AG10803 (cell line): ENCODE results near the gene APOL5.

Source experiments
- DNase-seq: peaks from one replicate; pipeline ENCODE4 v3.0.0; 2010; ENCODE audit warnings: low read depth
- H3K4me3 ChIP-seq: 2 replicates; pipeline ENCODE4 v1.5.1; 2011; ENCODE audit warnings: mild to moderate bottlenecking, low read length, control low read depth
- CTCF ChIP-seq: conservative IDR thresholded peaks from 2 replicates; pipeline ENCODE4 v1.5.1; 2011; ENCODE audit warnings: mild to moderate bottlenecking, low read length, control low read depth, inconsistent platforms

APOL5 gene

DNA sequence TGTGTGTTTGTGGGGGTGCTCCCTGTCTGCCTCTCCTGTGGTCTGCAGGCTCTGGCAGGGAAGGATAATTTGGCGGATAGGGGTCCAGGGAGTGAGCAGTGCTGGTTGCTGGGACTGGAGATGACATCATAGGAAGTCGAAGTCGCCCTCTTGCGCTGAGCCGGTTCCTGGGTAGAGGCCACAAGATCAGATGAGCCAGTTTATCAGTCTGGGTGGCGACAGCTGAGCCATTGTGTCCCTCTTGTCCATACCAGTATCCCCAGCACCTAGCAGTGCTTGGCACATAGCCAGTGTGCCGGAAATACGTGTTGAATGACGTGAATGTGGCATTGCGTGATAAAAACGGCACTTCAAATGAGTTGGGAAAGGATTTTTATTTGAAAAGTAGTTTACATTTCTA lies 9.8 kb downstream of the APOL5 start:
- no peak overlapping the region for H3K4me3 ChIP-seq
- TF ChIP-seq CTCF: no peak
- no peak for DNase-seq

DNA sequence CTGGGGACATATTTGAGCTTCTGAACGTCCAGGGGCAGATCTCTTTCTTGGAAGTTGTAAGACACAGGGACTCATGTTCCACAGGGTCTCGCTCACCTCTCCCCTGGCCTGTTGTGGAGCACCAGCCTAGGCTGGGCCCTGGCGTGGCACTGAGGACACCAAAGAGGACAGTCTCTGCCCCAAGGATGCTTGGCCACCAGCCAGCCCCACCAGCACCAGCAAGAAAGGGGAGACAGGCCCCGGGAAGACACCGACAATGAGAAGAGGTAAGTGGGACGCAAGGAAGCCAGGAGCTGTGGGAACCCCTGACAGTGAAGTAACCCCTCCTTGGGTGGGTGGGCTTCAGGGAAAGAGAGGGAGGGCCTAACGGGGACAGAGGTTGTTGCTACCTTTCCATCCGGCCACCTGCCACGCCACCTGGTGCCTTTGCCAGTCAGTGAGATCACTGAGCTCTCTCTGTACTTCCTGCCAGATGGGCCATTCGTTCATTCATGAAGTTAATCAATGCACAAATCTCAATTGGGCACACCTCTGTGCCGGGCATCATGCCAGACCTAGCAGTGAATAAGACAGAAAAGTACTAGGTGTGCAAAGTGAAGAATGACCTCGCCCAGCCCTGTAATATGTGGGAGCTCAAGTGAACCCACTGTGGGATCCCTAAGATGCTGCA lies 11.1 kb downstream of the APOL5 start:
- TF ChIP-seq CTCF: no peak
- DNase-seq: no peak
- no peak overlapping the region for H3K4me3 ChIP-seq

DNA sequence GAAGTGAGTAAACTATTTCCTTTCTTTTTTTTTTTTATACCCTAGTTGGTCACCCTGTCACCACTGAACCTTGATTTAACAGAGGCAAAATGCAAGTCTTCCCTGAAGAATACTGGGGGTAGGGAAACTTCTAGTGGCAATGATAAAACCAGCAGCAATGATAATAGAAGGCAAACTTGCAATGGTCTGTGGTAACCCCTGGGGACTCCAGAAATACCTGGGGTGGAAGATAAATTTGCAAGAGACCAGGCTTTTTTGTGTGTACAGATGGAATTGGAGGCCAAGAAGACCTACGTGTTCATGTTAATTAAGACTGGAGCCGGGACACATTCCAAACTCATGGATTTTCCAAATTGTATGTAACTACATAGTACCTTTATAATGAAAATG lies 11.6 kb downstream of the APOL5 start:
- H3K4me3 ChIP-seq: no peak overlapping the region
- DNase-seq: no peak
- no peak for TF ChIP-seq CTCF

DNA sequence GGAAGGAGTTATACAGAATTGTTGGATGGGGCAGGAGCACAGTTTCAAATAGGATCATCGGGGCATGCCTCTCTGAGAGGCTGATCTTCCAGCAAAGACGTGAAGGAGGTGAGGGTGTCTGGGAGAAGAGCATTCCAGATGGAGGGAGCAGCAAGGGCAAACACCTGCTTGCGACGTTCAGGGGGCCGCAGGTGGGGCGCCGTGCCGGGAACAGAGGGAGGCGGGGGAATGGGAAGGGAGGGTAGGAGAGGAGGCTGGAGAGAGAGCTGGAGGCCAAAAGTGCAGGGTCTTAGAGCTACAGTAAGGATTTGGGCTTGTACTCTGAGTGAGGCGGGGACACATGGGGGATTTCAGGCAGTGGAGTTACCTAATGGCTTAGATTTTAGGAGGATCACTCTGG lies 13.6 kb downstream of the APOL5 start:
- H3K4me3 ChIP-seq: no peak overlapping the region
- DNase-seq: no peak
- no peak for TF ChIP-seq CTCF

GRCh38 chr22:35732116-35732515 lies 14.4 kb downstream of the APOL5 start:
- no peak for TF ChIP-seq CTCF
- no peak overlapping the region for H3K4me3 ChIP-seq
- no peak for DNase-seq

DNA sequence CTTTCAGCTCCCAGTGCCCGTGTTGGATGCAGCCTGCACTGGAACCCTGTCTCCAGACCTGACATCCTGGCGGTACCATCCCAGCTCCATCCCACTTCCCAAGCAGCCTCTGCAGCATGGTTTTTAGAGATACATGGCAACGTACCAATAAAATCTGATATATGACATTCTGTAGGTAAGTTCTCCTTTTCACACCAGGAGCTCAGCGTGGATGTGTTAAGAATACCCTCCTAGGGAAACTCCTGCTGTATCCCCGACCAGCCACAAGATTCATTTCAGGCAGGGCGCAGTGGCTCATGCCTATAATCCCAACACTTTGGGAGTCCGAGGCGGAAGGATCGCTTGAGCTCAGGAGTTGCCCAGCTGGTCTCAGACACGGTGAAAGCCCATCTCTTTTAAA lies 15.4 kb downstream of the APOL5 start:
- no peak overlapping the region for H3K4me3 ChIP-seq
- no peak for TF ChIP-seq CTCF
- DNase-seq: no peak

DNA sequence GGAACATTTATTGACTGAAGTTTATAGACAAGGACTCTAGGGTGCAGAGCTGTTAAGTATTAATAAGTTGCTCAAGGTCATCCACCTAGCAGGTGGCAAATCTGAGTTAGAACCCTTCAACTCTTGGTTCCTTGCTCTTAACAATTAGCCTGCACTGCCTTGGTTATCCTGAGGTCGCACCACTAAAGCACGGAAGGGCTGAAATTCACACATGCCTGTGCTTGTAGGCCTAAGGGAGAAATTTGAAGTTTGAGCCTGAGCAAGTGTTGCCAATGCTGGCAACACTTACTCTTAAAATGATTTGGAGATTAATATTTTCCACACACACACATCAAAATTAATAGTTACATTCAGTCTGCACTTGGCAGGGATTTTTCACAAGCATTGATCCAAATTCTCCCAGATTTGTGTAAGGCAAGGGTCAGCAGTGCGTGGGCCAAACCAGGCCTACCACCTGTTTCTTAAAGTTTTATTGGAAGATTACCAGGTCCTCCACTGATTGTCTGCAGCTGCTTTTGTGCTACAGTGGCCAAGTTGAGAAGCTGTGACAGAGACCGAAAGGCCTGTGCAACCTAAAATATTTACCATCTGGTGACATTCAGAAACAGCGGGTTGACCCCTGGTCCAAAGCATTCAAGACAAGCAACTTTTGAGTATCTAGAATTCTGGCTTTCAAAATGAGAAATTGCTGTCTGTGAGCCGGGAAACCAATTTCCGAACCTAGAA lies 16.3 kb downstream of the APOL5 start:
- TF ChIP-seq CTCF: no peak
- peak; percentile 27 for DNase-seq
- H3K4me3 ChIP-seq: no peak overlapping the region
